Amniotic epithelial cell (primary cell): ENCODE measurements around the gene PTPRO.

ENCODE experiments used
- DNase-seq: peaks from one replicate; pipeline ENCODE4 v3.0.0-alpha.2; 2010; ENCODE audit warnings: low read depth

Gene PTPRO

DNA sequence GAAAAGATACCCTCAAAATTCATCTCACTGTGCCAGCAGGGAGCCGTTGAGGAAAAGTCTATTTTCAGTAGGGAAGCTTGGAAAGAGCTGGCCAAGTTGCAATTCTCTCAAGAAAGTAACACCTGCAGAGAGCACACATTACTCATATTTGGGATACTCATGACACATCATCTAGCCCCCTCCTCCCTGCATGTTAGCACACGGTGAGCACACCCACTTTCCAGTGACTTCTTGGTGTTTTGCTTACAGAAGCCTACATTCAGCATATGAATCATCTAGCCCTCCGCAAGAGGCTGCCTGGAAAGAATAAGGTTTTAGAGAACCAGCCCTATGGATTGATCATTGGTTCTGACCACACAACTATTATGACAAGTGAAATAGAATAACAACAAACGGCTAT, 124.5 kb downstream of the PTPRO start:
- DNase-seq: no peak

- DNase-seq: peak; percentile 1
Observed at GRCh38 chr12:15453613-15454012, 131.3 kb downstream of the PTPRO start.

GRCh38 chr12:15458008-15458407, 135.7 kb downstream of the PTPRO start:
- no peak for DNase-seq

GRCh38 chr12:15468911-15469310, 146.6 kb downstream of the PTPRO start:
- no peak for DNase-seq

GRCh38 chr12:15469356-15469755, 147.0 kb downstream of the PTPRO start:
- no peak for DNase-seq

DNA sequence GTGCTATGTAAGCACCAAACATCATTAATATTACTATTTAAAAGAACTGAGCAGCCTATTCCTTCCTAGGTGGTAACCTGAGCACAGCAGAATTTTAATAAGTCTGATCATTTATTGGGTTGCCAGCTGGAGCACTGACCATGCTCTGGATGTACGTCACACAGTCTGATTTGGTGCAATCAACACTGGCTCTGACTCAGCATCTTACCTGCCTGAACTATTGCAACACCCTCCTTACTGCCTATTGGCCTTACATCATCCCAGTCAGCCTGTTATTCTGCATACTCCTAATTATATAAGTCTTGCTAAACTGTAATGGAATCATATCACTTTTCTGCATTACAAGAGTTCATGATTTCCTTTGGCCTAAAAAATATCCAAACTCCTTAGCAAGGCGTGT, 149.7 kb downstream of the PTPRO start:
- DNase-seq: peak; percentile 14

DNA sequence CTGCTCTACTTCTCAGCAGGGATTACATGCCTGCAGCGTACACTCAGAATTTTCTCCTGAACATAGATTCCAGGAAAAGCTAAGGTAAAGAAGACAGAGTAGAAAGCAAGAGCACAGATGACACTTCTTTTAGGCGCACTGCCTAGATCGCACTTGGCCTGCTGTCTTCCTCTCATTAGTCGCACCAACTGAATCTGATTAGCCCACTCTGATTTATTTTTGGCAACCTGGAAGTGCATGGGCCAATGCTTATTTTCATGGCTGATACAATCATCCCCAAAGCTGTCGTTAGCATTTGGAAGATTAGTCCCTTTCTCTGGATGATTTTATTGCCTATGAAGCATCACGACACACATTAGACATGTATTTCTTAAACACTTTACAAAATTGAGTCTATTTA, 152.5 kb downstream of the PTPRO start:
- DNase-seq: no peak

- DNase-seq: no peak
Observed at GRCh38 chr12:15477761-15478160, 155.5 kb downstream of the PTPRO start.

- DNase-seq: no peak
Observed at GRCh38 chr12:15481846-15482245, 159.5 kb downstream of the PTPRO start.

DNA sequence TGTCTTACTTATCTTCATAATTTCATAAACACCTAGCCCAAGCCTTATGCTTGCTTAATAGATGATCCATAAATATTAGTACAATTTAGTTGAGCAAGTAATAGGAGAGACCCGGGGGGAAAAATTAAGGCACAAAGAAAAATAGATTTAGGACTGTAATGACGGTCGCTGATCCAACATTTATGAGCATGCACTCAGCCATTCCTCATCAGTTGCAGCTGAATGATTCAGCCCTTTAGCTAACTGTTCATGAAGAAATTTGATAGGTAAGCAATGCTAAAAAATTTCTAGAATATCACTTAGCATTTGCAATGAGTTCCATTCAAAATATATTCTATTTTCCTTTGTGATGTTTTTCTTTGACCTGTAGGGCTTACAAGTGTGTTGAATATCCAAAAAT, 163.2 kb downstream of the PTPRO start:
- DNase-seq: no peak

GRCh38 chr12:15486859-15487258, 164.6 kb downstream of the PTPRO start:
- no peak for DNase-seq

GRCh38 chr12:15488481-15488880, 166.2 kb downstream of the PTPRO start:
- no peak for DNase-seq

DNA sequence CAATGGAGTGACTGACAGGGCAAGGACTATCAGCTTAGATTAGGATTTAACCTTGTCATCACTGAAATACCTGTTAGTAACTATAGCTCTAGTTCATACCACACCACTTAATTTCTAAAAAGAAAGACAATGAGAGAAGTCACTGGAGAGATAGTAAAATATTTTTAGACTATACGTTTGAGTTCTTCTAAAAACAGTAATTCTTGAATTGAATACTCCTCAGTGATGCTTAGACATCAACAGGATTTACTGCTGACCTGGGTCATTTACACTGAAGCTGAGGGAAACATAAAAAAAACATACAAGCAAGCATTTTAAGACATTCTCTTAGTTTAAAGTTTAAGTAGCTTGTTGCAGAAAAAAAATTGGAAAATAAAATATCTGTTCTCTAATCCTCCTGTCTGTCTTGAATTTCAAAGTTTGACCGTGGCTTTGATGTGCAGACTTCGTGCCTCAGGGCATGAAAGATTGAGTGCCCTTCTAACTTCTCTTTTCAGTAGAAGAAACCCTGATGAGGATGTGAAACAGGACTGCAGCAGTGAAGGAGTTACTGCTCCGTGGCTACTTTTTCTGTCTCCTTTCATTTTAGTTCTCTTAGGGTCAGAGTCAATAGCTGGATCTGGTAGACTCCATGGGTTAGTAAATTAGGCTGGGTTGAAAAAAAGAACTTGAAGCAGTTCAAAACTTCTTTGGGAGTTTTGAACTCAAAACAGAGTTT, 172.2 kb downstream of the PTPRO start:
- DNase-seq: no peak

DNA sequence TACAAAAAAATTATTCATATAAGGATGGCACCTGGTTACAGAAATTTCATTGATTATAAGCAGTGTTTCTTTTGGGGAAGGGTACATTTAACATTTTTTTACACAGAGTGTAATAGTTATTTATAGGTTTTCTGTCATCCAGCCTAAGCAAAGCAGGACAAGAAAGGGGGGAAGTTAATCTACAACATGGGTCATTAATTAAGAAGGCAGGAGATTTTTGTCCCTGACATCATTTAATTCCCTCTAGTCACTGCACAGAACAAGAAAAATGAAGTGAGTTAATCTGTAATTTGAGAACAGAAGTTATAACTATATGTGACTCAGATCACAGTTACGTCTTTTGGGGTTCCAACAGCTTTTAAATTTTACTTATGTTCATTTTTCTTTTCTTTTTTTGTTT, 173.4 kb downstream of the PTPRO start:
- DNase-seq: no peak

GRCh38 chr12:15496738-15497137, 174.4 kb downstream of the PTPRO start:
- no peak for DNase-seq

GRCh38 chr12:15497671-15498292, 175.5 kb downstream of the PTPRO start:
- no peak for DNase-seq

DNA sequence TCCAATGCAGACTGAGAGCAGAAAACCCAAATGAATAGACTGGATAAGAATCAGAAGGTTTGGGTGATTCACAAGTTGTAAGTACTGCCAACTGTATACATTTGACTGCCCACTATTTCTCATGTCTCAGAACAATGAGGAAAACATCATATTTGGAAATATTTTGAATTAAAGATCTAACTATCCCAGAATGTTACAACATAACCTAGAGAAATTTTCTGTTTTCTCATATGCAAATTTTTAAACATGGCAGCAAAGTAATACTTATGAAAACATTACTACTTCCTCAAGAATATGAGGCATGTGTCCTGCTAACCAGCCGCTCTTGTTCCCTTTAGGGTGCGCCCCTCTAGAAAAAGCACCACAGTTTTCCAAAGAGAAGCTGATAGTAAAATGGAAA, 179.9 kb downstream of the PTPRO start:
- no peak for DNase-seq

DNA sequence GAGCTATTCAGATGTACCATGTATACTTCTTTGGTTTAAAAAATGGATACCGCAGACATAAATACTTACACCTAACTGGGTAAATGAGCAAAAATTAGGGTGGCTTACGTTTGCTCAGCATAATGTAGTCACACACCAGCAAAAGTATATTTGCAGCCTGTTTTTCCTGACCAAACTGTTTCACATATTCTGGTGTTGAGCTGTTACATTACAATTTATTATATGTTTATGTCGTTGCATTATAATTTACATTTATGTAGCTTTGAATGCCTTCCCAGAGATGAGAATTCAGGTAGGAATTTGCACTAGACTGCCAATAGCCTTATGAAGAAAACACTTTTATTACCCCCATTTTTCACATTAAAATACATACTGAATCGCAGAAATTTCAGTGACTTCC, 183.3 kb downstream of the PTPRO start:
- no peak for DNase-seq

- no peak for DNase-seq
Observed at GRCh38 chr12:15515010-15515409, 192.7 kb downstream of the PTPRO start.

DNA sequence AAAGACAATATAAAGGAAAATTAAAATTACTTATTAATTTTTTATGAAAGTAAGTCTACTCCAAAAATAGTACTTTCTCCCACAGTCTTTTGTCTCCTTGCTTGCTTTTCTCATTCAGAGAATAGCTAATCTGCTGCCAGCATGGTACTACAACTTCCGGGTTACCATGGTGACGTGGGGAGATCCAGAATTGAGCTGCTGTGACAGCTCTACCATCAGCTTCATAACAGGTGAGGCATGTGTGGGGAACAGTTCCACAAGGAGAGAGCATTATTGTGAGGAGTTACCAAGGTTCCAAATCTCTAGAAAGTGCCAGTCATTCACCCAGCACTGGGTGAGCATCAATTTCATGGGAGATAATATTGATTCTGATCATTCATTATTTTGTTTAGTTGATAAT, 197.8 kb downstream of the PTPRO start:
- no peak for DNase-seq

DNA sequence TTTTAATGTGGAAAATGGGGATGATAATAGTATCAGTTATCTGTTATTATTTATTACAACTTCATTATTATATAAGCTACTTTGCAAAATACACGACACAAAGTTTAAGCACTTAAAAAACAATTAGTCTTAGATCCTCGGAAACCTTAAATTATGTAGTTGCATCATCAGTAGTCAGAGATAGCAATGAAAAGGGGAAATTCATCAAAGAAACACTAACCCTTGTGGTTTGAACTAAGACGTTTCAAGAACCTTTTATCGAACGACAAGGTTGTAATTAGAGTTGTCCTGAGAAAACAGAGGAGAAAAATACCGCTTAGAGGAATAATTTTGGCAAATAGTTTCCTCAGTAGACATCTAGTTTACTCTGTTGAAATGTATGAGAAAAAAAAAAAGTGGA, 198.5 kb downstream of the PTPRO start:
- DNase-seq: peak; percentile 82

- peak; percentile 70 for DNase-seq
Observed at GRCh38 chr12:15522574-15523187, 200.4 kb downstream of the PTPRO start.

GRCh38 chr12:15525441-15525840, 203.1 kb downstream of the PTPRO start:
- no peak for DNase-seq

- DNase-seq: no peak
Observed at GRCh38 chr12:15526033-15526432, 203.7 kb downstream of the PTPRO start.
